Fibroblast of lung (primary cell): Measurements from ENCODE around the gene ZNF423. TPM values are rescaled to one million over a fixed set of nuclear protein-coding genes. Genes with fewer than 3 reads are reported as not detected.

Experiments used
- DNase-seq, 2 donors: peaks; one replicate each; pipeline versions ENCODE4 v3.0.0 to v3.0.0-alpha.2; 2010; ENCODE audit warnings: low read depth in 2 of 2
- H2AFZ ChIP-seq: 2 replicates; pipeline ENCODE4 v1.5.1; 2012; ENCODE audit warnings: low read length, control low read depth, inconsistent platforms
- H3K27ac ChIP-seq: 2 replicates; pipeline ENCODE4 v1.5.1; 2011; ENCODE audit warnings: low read length, control low read depth; ENCODE audit not compliant: insufficient read depth
- H3K27me3 ChIP-seq: 2 replicates; pipeline ENCODE4 v1.5.1; 2011; ENCODE audit warnings: mild to moderate bottlenecking, low read length; ENCODE audit not compliant: control insufficient read depth, insufficient read depth
- H3K36me3 ChIP-seq: 2 replicates; pipeline ENCODE4 v1.5.1; 2011; ENCODE audit warnings: low read length; ENCODE audit not compliant: control insufficient read depth, insufficient read depth
- H3K4me1 ChIP-seq: 2 replicates; pipeline ENCODE4 v1.5.1; 2011; ENCODE audit warnings: low read length; ENCODE audit not compliant: control insufficient read depth, insufficient read depth; ENCODE audit errors: extremely low read depth
- H3K4me2 ChIP-seq: 2 replicates; pipeline ENCODE4 v1.5.1; 2011; ENCODE audit warnings: low read length, control low read depth; ENCODE audit not compliant: insufficient read depth; ENCODE audit errors: extremely low read depth
- H3K4me3 ChIP-seq, 4 experiments: fragments of 200-600 bp in 1 of 4; sonication (generic) in 1 of 4; replicated peaks in 1 of 4; 2 replicates each; pipeline ENCODE4 v1.5.1; 2011 to 2016; ENCODE audit warnings: low read length in 4 of 4, low read depth in 3 of 4, mild to moderate bottlenecking in 3 of 4, control low read depth in 2 of 4, inconsistent platforms in 1 of 4, mixed read lengths in 1 of 4; ENCODE audit not compliant: insufficient read depth in 1 of 4; ENCODE audit errors: control extremely low read depth in 1 of 4
- H3K79me2 ChIP-seq: 2 replicates; pipeline ENCODE4 v1.5.1; 2012; ENCODE audit warnings: mild to moderate bottlenecking, low read length, inconsistent platforms; ENCODE audit not compliant: control insufficient read depth, insufficient read depth
- H3K9ac ChIP-seq: 2 replicates; pipeline ENCODE4 v1.5.1; 2011; ENCODE audit warnings: mild to moderate bottlenecking, low read length, control low read depth; ENCODE audit not compliant: insufficient read depth
- H3K9me3 ChIP-seq: 2 replicates; pipeline ENCODE4 v1.5.1; 2012; ENCODE audit warnings: low read depth, low read length; ENCODE audit not compliant: control insufficient read depth, insufficient read depth
- H4K20me1 ChIP-seq: 2 replicates; pipeline ENCODE4 v1.5.1; 2011; ENCODE audit warnings: low read length; ENCODE audit not compliant: control insufficient read depth, insufficient read depth; ENCODE audit errors: extremely low read depth
- EZH2 ChIP-seq: IDR thresholded peaks from 2 replicates; pipeline ENCODE4 v1.5.1; 2012; ENCODE audit warnings: low read length, control low read depth, mild to moderate bottlenecking; ENCODE audit errors: missing control alignments
- polyA plus RNA-seq, 2 donors: library from polyadenylated mRNA; depleted of rRNA in 1 of 2; stranded (reverse) in 1 of 2; unstranded in 1 of 2; fragments of >200 nt; gene quantifications; 2 replicates each; pipeline ENCODE4 v1.2.1, GENCODE V29; 2011 to 2012; ENCODE audit warnings: missing spikeins in 1 of 2
- total RNA-seq: library from RNA; depleted of rRNA; stranded (reverse); fragments of >200 nt; gene quantifications from 2 replicates; pipeline ENCODE4 v1.2.1, GENCODE V29; 2014
- TF ChIP-seq, protein P1 (sequence below), 2 donors: IDR thresholded peaks in 1 of 2; conservative IDR thresholded peaks in 1 of 2; 1 replicate in 1 of 2; 2 replicates in 1 of 2; pipeline ENCODE4 v1.5.1; 2011 to 2012; ENCODE audit warnings: low read length in 2 of 2, control low read depth in 1 of 2, inconsistent platforms in 1 of 2, low read depth in 1 of 2, mild to moderate bottlenecking in 1 of 2

ZNF423 gene
- total and polyA plus RNA-seq, 2 donors (not counting 1 experiment from before 2014, with no cell fraction given), result 0.07 to 0.17 TPM

DNA sequence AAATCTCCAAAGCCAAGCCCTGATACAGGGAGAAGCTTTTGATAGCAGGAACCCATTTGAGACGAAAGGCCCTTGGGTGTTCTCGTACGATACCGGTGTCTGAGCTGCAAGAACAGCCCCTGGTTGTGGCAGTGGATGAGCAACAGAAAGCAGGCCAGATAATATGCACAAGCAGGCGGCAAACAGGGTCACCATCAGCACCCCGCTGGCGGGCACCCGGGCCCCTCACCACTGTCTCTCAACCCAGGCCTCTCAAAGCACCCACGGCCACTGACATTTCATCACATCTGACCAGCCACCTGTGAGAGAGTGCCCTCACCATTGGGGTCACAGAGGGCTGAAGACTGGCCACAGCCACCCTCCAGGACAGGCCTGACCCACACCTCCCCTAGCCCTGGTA lies 252.0 kb downstream of the ZNF423 start:
- Histone ChIP-seq H3K9ac (no peak overlapping the region), H3K9me3 (no peaks in the 10 kb centered on the region), H3K4me2 (no peak overlapping the region), H3K79me2 (no peaks in the 10 kb centered on the region), H3K36me3 (no peaks in the 10 kb centered on the region), H2AFZ (no peak overlapping the region), H3K4me1 (no peaks in the 10 kb centered on the region), H3K27me3 (no peaks in the 10 kb centered on the region), H3K4me3 (no peak overlapping the region), H4K20me1 (no peaks in the 10 kb centered on the region), H3K27ac (no peak overlapping the region)
- no peak for DNase-seq
- TF ChIP-seq, protein P1, sequence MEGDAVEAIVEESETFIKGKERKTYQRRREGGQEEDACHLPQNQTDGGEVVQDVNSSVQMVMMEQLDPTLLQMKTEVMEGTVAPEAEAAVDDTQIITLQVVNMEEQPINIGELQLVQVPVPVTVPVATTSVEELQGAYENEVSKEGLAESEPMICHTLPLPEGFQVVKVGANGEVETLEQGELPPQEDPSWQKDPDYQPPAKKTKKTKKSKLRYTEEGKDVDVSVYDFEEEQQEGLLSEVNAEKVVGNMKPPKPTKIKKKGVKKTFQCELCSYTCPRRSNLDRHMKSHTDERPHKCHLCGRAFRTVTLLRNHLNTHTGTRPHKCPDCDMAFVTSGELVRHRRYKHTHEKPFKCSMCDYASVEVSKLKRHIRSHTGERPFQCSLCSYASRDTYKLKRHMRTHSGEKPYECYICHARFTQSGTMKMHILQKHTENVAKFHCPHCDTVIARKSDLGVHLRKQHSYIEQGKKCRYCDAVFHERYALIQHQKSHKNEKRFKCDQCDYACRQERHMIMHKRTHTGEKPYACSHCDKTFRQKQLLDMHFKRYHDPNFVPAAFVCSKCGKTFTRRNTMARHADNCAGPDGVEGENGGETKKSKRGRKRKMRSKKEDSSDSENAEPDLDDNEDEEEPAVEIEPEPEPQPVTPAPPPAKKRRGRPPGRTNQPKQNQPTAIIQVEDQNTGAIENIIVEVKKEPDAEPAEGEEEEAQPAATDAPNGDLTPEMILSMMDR (conservative IDR thresholded peaks at IDR 0.05 in 1 of 2, IDR thresholded peaks at IDR 0.05 in 1 of 2; ENCODE audit: low read depth in 1 of 2, low read length in 2 of 2), result no peak
- no peak for TF ChIP-seq EZH2

DNA sequence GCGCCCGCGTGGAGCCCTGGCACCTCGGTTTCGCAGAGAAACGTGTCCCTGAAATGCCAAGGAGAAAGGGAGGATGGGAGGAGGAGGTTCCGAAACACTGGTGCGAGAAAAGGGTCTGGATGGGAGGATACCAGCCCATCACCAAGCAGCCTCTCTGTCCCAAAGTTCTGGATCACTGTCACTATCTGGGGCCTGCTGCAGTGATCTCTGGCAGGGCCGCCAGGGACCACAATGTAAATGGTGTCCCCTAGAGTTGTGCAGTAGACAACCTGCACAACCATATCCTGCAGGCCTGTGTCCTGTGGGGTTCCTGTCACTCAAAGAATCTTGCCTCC lies 253.0 kb downstream of the ZNF423 start:
- Histone ChIP-seq H3K27me3 (no peaks in the 10 kb centered on the region), H4K20me1 (no peaks in the 10 kb centered on the region), H3K79me2 (no peaks in the 10 kb centered on the region), H3K4me2 (no peak overlapping the region), H3K27ac (no peak overlapping the region), H3K4me3 (no peak overlapping the region), H2AFZ (no peak overlapping the region), H3K36me3 (no peaks in the 10 kb centered on the region), H3K9me3 (no peaks in the 10 kb centered on the region), H3K9ac (no peak overlapping the region), H3K4me1 (no peaks in the 10 kb centered on the region)
- no peak for TF ChIP-seq EZH2
- TF ChIP-seq, protein P1 (conservative IDR thresholded peaks at IDR 0.05 in 1 of 2, IDR thresholded peaks at IDR 0.05 in 1 of 2; ENCODE audit: low read depth in 1 of 2, low read length in 2 of 2), result no peak
- no peak for DNase-seq

DNA sequence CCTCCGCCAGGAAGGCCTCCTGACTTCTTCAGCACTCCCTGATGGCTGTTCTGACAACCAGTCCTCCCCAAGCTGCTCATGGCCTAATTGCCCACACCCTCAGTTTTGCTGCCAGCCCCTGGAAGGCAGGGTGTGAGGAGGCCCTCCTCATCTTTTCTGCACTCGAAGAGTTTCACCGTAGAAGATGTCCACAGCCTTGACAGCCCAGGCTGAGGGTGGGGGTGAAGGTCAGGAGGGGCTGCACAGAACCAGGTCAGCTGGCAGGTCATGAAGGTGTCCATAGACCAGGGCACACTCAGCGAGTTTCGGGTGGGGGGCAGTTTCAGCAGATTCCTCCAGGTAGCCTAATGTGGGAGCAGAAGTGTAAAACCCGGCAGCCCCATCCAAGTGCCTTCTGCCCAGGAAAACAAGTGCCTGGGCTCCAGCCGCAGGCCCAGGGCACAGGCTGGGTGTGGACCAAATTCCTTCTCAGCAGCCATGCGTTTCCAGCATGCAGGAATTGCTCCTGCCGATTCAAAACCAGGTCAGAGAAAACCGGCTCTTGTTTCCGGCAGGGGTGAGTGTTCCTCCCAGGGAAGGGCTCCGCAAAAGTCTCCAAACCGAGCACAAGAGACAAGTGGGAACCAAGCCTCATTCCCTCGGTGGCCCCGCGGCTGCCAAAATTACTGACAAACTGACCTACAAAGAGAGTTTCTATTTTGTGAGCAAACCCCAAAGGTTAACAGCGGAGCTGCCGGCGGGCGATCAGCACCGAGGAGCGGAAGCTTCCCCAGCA lies 253.5 kb downstream of the ZNF423 start:
- H2AFZ ChIP-seq, result no peak overlapping the region
- H3K27ac ChIP-seq, result no peak overlapping the region
- no peak overlapping the region for H3K4me2 ChIP-seq
- no peaks in the 10 kb centered on the region for H3K36me3 ChIP-seq
- H3K4me3 ChIP-seq, result no peak overlapping the region
- H3K79me2 ChIP-seq, result no peaks in the 10 kb centered on the region
- no peaks in the 10 kb centered on the region for H4K20me1 ChIP-seq
- DNase-seq, result peak in 1 of 2 donors; percentile 30
- no peak overlapping the region for H3K9ac ChIP-seq
- no peak for TF ChIP-seq EZH2
- TF ChIP-seq, protein P1 (conservative IDR thresholded peaks at IDR 0.05 in 1 of 2, IDR thresholded peaks at IDR 0.05 in 1 of 2; ENCODE audit: low read depth in 1 of 2, low read length in 2 of 2), result no peak
- H3K4me1 ChIP-seq, result no peaks in the 10 kb centered on the region
- no peaks in the 10 kb centered on the region for H3K9me3 ChIP-seq
- no peaks in the 10 kb centered on the region for H3K27me3 ChIP-seq
